Measurements from ENCODE around the gene MYOD1.

MYOD1 gene

GRCh38 chr11:17724020-17724908, 4.9 kb downstream of the MYOD1 start:
- Histone ChIP-seq H3K9me3 (ENCODE audit: insufficient read depth, low read depth, low read length) (no peaks in the 10 kb centered on the region), H3K27ac (ENCODE audit: low read length) (no peak overlapping the region), H3K36me3 (ENCODE audit: insufficient read depth, low read depth, low read length) (no peaks in the 10 kb centered on the region), H3K27me3 (ENCODE audit: insufficient read depth, low read length) (peaks cover 92% of the 10 kb centered on the region), H3K4me3 (ENCODE audit: low read length) (no peak overlapping the region), H3K9ac (ENCODE audit: low read depth, low read length) (no peak overlapping the region), H3K4me1 (ENCODE audit: insufficient read depth, low read length) (no peaks in the 10 kb centered on the region)

DNA sequence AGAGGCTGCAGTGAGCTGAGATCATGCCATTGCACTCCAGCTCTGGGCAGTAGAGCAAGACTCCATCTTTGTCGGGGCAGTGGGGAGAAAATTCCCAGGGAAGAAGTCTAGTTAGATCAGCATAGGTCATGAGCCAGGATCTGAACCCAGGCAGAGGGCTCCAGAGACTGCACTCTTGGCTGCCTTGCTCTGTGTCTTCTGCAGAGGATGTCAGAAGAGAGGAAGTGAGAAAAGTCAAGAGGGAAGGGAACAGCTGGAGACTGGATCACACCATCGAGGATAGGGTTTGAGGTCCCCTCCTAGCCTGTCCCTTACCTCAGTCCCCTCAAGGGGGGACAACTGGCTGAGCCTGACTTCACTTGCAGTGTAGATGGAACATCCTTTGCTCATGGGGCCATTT, 5.8 kb downstream of the MYOD1 start:
- no peak overlapping the region for H3K9ac ChIP-seq (ENCODE audit: low read depth, low read length)
- H3K36me3 ChIP-seq (ENCODE audit: insufficient read depth, low read depth, low read length): no peaks in the 10 kb centered on the region
- peaks cover 92% of the 10 kb centered on the region for H3K27me3 ChIP-seq (ENCODE audit: insufficient read depth, low read length)
- no peaks in the 10 kb centered on the region for H3K9me3 ChIP-seq (ENCODE audit: insufficient read depth, low read depth, low read length)
- no peaks in the 10 kb centered on the region for H3K4me1 ChIP-seq (ENCODE audit: insufficient read depth, low read length)
- no peak overlapping the region for H3K27ac ChIP-seq (ENCODE audit: low read length)
- no peak overlapping the region for H3K4me3 ChIP-seq (ENCODE audit: low read length)

GRCh38 chr11:17730137-17730536, 10.8 kb downstream of the MYOD1 start:
- Histone ChIP-seq H3K9me3 (ENCODE audit: insufficient read depth, low read depth, low read length) (no peaks in the 10 kb centered on the region), H3K4me1 (ENCODE audit: insufficient read depth, low read length) (no peaks in the 10 kb centered on the region), H3K27me3 (ENCODE audit: insufficient read depth, low read length) (peaks cover 77% of the 10 kb centered on the region), H3K9ac (ENCODE audit: low read depth, low read length) (no peak overlapping the region), H3K27ac (ENCODE audit: low read length) (no peak overlapping the region), H3K4me3 (ENCODE audit: low read length) (no peak overlapping the region), H3K36me3 (ENCODE audit: insufficient read depth, low read depth, low read length) (no peaks in the 10 kb centered on the region)

DNA sequence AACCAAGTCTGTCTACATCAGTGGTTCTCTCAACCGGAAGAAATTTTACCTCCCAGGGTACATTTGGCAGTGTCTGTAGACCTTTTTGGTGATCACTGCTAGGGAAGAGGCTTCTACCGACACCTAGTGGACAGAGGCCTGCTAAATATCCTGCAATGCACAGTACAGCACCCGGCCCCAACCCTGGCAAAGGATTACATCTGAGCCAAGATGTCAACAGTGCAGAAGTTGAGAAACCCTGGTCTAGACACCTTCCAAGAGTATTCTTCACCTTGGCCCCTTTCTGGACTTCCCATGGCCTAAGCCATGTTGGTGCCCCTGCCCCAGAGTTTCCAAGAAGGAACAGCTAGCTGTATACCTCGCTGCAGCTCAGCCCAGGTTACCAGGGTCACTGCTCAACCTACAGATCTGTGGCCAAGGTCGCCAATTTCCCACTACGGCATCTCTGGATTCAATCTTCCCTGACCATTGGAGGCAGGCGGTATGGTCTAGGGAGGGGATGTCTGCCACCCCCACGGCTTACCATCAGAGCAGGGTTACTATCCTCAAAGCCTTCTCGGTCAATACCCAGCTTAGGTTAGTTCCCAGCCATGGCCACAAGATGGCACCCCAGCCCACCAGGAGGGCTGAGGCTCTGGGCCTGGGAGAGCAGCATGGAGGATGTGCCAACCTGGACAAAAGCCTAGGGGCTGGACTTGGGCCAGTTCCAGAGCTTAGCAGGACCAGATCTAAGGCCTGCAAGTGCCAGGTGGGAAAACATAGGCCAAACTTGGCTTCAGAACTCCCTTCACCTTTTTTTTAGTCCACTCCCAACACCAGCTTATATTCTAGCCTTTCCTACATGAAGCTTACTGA, 11.5 kb downstream of the MYOD1 start:
- Histone ChIP-seq H3K27ac (ENCODE audit: low read length) (no peak overlapping the region), H3K4me3 (ENCODE audit: low read length) (no peak overlapping the region), H3K4me1 (ENCODE audit: insufficient read depth, low read length) (no peaks in the 10 kb centered on the region)

GRCh38 chr11:17733261-17733660, 13.9 kb downstream of the MYOD1 start:
- H3K9me3 ChIP-seq (ENCODE audit: insufficient read depth, low read depth, low read length): no peaks in the 10 kb centered on the region
- no peak overlapping the region for H3K27ac ChIP-seq (ENCODE audit: low read length)
- no peak overlapping the region for H3K4me3 ChIP-seq (ENCODE audit: low read length)
- peaks cover 81% of the 10 kb centered on the region for H3K27me3 ChIP-seq (ENCODE audit: insufficient read depth, low read length)
- H3K4me1 ChIP-seq (ENCODE audit: insufficient read depth, low read length): no peaks in the 10 kb centered on the region
- no peaks in the 10 kb centered on the region for H3K36me3 ChIP-seq (ENCODE audit: insufficient read depth, low read depth, low read length)
- no peak overlapping the region for H3K9ac ChIP-seq (ENCODE audit: low read depth, low read length)

More for the DNA sequence above, 11.5 kb downstream of the MYOD1 start:
- Histone ChIP-seq H3K27me3 (ENCODE audit: insufficient read depth, low read length) (peaks cover 78% of the 10 kb centered on the region), H3K36me3 (ENCODE audit: insufficient read depth, low read depth, low read length) (no peaks in the 10 kb centered on the region), H3K9ac (ENCODE audit: low read depth, low read length) (no peak overlapping the region), H3K9me3 (ENCODE audit: insufficient read depth, low read depth, low read length) (no peaks in the 10 kb centered on the region)

DNA sequence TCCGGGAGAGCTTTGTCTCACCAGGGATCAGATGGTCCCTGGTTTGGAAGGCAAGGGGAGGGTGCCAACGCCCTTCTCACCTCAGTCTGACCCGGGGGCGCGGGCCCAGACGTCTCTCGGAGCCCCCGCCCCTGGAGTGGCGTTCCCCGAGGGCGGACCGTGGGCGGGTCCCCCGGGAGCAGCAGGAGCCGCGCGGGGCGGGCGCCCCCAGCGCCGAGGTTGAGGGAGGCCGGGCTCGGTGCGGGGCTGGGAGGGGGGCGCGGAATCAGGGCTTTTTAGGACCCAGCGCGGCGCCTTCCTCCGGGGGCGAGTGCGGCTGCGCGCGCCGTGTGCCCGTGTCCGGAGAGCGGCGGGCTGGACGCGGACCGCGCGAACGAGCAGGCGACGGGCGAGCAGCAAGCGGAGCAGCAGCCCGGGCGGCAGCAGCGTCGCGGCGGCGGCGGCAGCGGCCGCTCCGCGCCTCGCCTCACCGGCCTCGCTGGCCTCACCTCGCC, 15.1 kb downstream of the MYOD1 start, which contains the start of gene KCNC1:
TSS of gene KCNC1 (plus strand) at position 364 of the 494 bp plus-strand sequence. CDS start 1,222 bp downstream, outside the sequence.
- peak within 1 kb of the TSS; percentile 60; the same call in 1 of the 2 replicates for H3K4me3 ChIP-seq (ENCODE audit: low read length)
- H3K9ac ChIP-seq (ENCODE audit: low read depth, low read length): no peak within 1 kb of the TSS
- H3K4me1 ChIP-seq (ENCODE audit: insufficient read depth, low read length): peaks cover 6% of the 10 kb centered on the region; the same call in 1 of the 2 replicates
- H3K27ac ChIP-seq (ENCODE audit: low read length): no peak within 1 kb of the TSS
- peaks cover 85% of the 10 kb centered on the region for H3K27me3 ChIP-seq (ENCODE audit: insufficient read depth, low read length)
- H3K36me3 ChIP-seq (ENCODE audit: insufficient read depth, low read depth, low read length): no peaks in the 10 kb centered on the region
- no peaks in the 10 kb centered on the region for H3K9me3 ChIP-seq (ENCODE audit: insufficient read depth, low read depth, low read length)

GRCh38 chr11:17734986-17735817, 15.8 kb downstream of the MYOD1 start:
- Histone ChIP-seq H3K27me3 (ENCODE audit: insufficient read depth, low read length) (peaks cover 85% of the 10 kb centered on the region), H3K27ac (ENCODE audit: low read length) (no peak overlapping the region), H3K36me3 (ENCODE audit: insufficient read depth, low read depth, low read length) (no peaks in the 10 kb centered on the region), H3K9ac (ENCODE audit: low read depth, low read length) (no peak overlapping the region), H3K4me3 (ENCODE audit: low read length) (peak overlapping the region; percentile 60; the same call in 1 of the 2 replicates), H3K4me1 (ENCODE audit: insufficient read depth, low read length) (peaks cover 6% of the 10 kb centered on the region; the same call in 1 of the 2 replicates), H3K9me3 (ENCODE audit: insufficient read depth, low read depth, low read length) (no peaks in the 10 kb centered on the region)

GRCh38 chr11:17735818-17736578, 16.6 kb downstream of the MYOD1 start:
- H3K36me3 ChIP-seq (ENCODE audit: insufficient read depth, low read depth, low read length): no peaks in the 10 kb centered on the region
- H3K27me3 ChIP-seq (ENCODE audit: insufficient read depth, low read length): peaks cover 89% of the 10 kb centered on the region
- H3K4me1 ChIP-seq (ENCODE audit: insufficient read depth, low read length): peaks cover 6% of the 10 kb centered on the region; the same call in 1 of the 2 replicates
- no peaks in the 10 kb centered on the region for H3K9me3 ChIP-seq (ENCODE audit: insufficient read depth, low read depth, low read length)
- H3K9ac ChIP-seq (ENCODE audit: low read depth, low read length): no peak overlapping the region
- peak overlapping the region; percentile 60; the same call in 1 of the 2 replicates for H3K4me3 ChIP-seq (ENCODE audit: low read length)
- H3K27ac ChIP-seq (ENCODE audit: low read length): no peak overlapping the region

GRCh38 chr11:17736579-17736893, 17.2 kb downstream of the MYOD1 start:
- no peaks in the 10 kb centered on the region for H3K36me3 ChIP-seq (ENCODE audit: insufficient read depth, low read depth, low read length)
- no peak overlapping the region for H3K9ac ChIP-seq (ENCODE audit: low read depth, low read length)
- peaks cover 88% of the 10 kb centered on the region for H3K27me3 ChIP-seq (ENCODE audit: insufficient read depth, low read length)
- H3K27ac ChIP-seq (ENCODE audit: low read length): no peak overlapping the region
- no peaks in the 10 kb centered on the region for H3K9me3 ChIP-seq (ENCODE audit: insufficient read depth, low read depth, low read length)
- no peak overlapping the region for H3K4me3 ChIP-seq (ENCODE audit: low read length)
- peaks cover 6% of the 10 kb centered on the region; the same call in 1 of the 2 replicates for H3K4me1 ChIP-seq (ENCODE audit: insufficient read depth, low read length)

- no peaks in the 10 kb centered on the region for H3K36me3 ChIP-seq (ENCODE audit: insufficient read depth, low read depth, low read length)
- no peak overlapping the region for H3K27ac ChIP-seq (ENCODE audit: low read length)
- no peaks in the 10 kb centered on the region for H3K9me3 ChIP-seq (ENCODE audit: insufficient read depth, low read depth, low read length)
- H3K4me1 ChIP-seq (ENCODE audit: insufficient read depth, low read length): peaks cover 6% of the 10 kb centered on the region; the same call in 1 of the 2 replicates
- peaks cover 82% of the 10 kb centered on the region for H3K27me3 ChIP-seq (ENCODE audit: insufficient read depth, low read length)
- H3K9ac ChIP-seq (ENCODE audit: low read depth, low read length): no peak overlapping the region
- no peak overlapping the region for H3K4me3 ChIP-seq (ENCODE audit: low read length)
Measured at GRCh38 chr11:17736930-17737817, 17.8 kb downstream of the MYOD1 start.

Data from iPS-20b (cell line).